ENCODE results near the gene GATM. TPM values are rescaled to one million over a fixed set of nuclear protein-coding genes. Genes with fewer than 3 reads are reported as not detected.

The GATM gene
- total RNA-seq (2013): 2.2 TPM
- polyA plus RNA-seq (1 to 10 TPM in 2 of 3 donors, under 1 TPM in 1; 0.89 to 1.5 (median 1.5) TPM), polyA minus RNA-seq (3.0 and 3.2 TPM in 2 replicates), total RNA-seq (4.7 to 17.5 (median 7.0) reads per million in 11 experiments)

GRCh38 chr15:45378149-45378912, at the start of gene GATM:
GATM (minus strand) TSS chr15:45378544; CDS start chr15:45378453, 91 bp downstream.
- under 1% methylated on average over 83 of the region's 87 CpGs for WGBS (ENCODE audit: insufficient coverage)
- no peaks in the 10 kb centered on the region for H4K20me1 ChIP-seq (ENCODE audit: insufficient read depth, low read length)
- peaks cover 0 to 7% of the 10 kb centered on the region in 2 donors for H3K9me3 ChIP-seq (replicated peaks in 1 of 2; ENCODE audit: control insufficient read depth in 1 of 2, insufficient read depth in 1 of 2, low read length in 2 of 2)
- H2AFZ ChIP-seq (ENCODE audit: insufficient read depth, low read depth, low read length, poor library complexity, severe bottlenecking): peak within 1 kb of the TSS; percentile 88
- Mint-ChIP-seq H3K27me3 (ENCODE audit: low read depth in 3 of 3) (peaks cover 42 to 64% (median 53%) of the 10 kb centered on the region in 3 donors), H3K4me1 (peaks cover 25% of the 10 kb centered on the region), H3K9me3 (peaks cover 0 to 13% (median 4%) of the 10 kb centered on the region in 7 donors), H3K36me3 (peaks cover 3 to 15% of the 10 kb centered on the region in 2 donors), H3K4me3 (peak within 1 kb of the TSS; percentile 76 to 94), H3K27ac (peak within 1 kb of the TSS in 2 of 7 donors; percentile 71 to 72)
- TF ChIP-seq CTCF (IDR thresholded peaks at IDR 0.05): peak; percentile 12
- intact Hi-C loops (cut with micrococcal nuclease): no loop called here
- H3K4me2 ChIP-seq (replicated peaks; ENCODE audit: extremely low read depth, low read length, poor library complexity, severe bottlenecking): peak within 1 kb of the TSS; percentile 84
- H3K36me3 ChIP-seq (replicated peaks in 1 of 2; ENCODE audit: control insufficient read depth in 1 of 2, insufficient read depth in 2 of 2, low read length in 2 of 2): no peaks in the 10 kb centered on the region
- no peaks in the 10 kb centered on the region for H3K79me2 ChIP-seq (ENCODE audit: insufficient read depth, low read length)
- H3K4me3 ChIP-seq (replicated peaks in 1 of 3; ENCODE audit: low read depth in 2 of 3, low read length in 3 of 3): peak within 1 kb of the TSS; percentile 3 to 76 (median 42)
- peak; percentile 54 to 82 (median 62) for DNase-seq
- peak within 1 kb of the TSS; percentile 57 for H3K9ac ChIP-seq (ENCODE audit: insufficient read depth, low read length, poor library complexity, severe bottlenecking)
- peaks cover 26 to 54% of the 10 kb centered on the region in 2 donors for H3K27me3 ChIP-seq (ENCODE audit: control insufficient read depth in 2 of 2, insufficient read depth in 2 of 2, low read length in 2 of 2)
- peaks cover 15 to 18% of the 10 kb centered on the region in 2 donors for H3K4me1 ChIP-seq (ENCODE audit: control insufficient read depth in 1 of 2, insufficient read depth in 2 of 2, low read length in 2 of 2)
- no peak within 1 kb of the TSS for H3K27ac ChIP-seq (ENCODE audit: low read depth in 1 of 2, low read length in 2 of 2)

GRCh38 chr15:45427085-45427484, 48.7 kb upstream of the GATM start:
- Mint-ChIP-seq H3K27me3 (ENCODE audit: low read depth in 3 of 3) (peaks cover 15 to 19% (median 17%) of the 10 kb centered on the region in 3 donors), H3K27ac (no peak overlapping the region), H3K4me3 (no peak overlapping the region), H3K9me3 (peaks cover 0 to 2% (median 0%) of the 10 kb centered on the region in 7 donors), H3K4me1 (peaks cover 7% of the 10 kb centered on the region), H3K36me3 (peaks cover 16 to 23% of the 10 kb centered on the region in 2 donors)
- H2AFZ ChIP-seq (ENCODE audit: insufficient read depth, low read depth, low read length, poor library complexity, severe bottlenecking): no peak overlapping the region
- H3K4me3 ChIP-seq (replicated peaks in 1 of 3; ENCODE audit: low read depth in 2 of 3, low read length in 3 of 3): no peak overlapping the region
- no peak overlapping the region for H3K9ac ChIP-seq (ENCODE audit: insufficient read depth, low read length, poor library complexity, severe bottlenecking)
- peaks cover 4 to 20% of the 10 kb centered on the region in 2 donors for H3K27me3 ChIP-seq (ENCODE audit: control insufficient read depth in 2 of 2, insufficient read depth in 2 of 2, low read length in 2 of 2)
- peaks cover 8 to 10% of the 10 kb centered on the region in 2 donors for H3K4me1 ChIP-seq (ENCODE audit: control insufficient read depth in 1 of 2, insufficient read depth in 2 of 2, low read length in 2 of 2)
- no peak overlapping the region for H3K27ac ChIP-seq (ENCODE audit: low read depth in 1 of 2, low read length in 2 of 2)
- WGBS (ENCODE audit: insufficient coverage): 94% methylated on average over 3 of the region's 11 CpGs
- no peak for TF ChIP-seq CTCF (IDR thresholded peaks at IDR 0.05)
- peaks cover 9 to 16% of the 10 kb centered on the region in 2 donors for H3K36me3 ChIP-seq (replicated peaks in 1 of 2; ENCODE audit: control insufficient read depth in 1 of 2, insufficient read depth in 2 of 2, low read length in 2 of 2)
- no peaks in the 10 kb centered on the region for H3K9me3 ChIP-seq (replicated peaks in 1 of 2; ENCODE audit: control insufficient read depth in 1 of 2, insufficient read depth in 1 of 2, low read length in 2 of 2)
- no peaks in the 10 kb centered on the region for H3K79me2 ChIP-seq (ENCODE audit: insufficient read depth, low read length)
- H4K20me1 ChIP-seq (ENCODE audit: insufficient read depth, low read length): no peaks in the 10 kb centered on the region
- intact Hi-C loops (cut with micrococcal nuclease): loop anchor here in 1 of 2 donors (10.0 kb wide), 1 partner anchor 188 kb away; no protein-coding TSS in a partner anchor
- no peak for DNase-seq
- no peak overlapping the region for H3K4me2 ChIP-seq (replicated peaks; ENCODE audit: extremely low read depth, low read length, poor library complexity, severe bottlenecking)

Data from CD14-positive monocyte (primary cell).